Loucy (cell line): ENCODE measurements around the gene TRAFD1.

Experiments used
- H2AFZ ChIP-seq: fragments of 200-600 bp; sonication (generic); 2 replicates; pipeline ENCODE4 v1.6.0; 2016; ENCODE audit warnings: antibody characterized with exemption, mild to moderate bottlenecking, low read length, moderate library complexity
- H3F3A ChIP-seq: fragments of 200-600 bp; 2 replicates; pipeline ENCODE4 v1.6.0; 2016; ENCODE audit warnings: antibody characterized with exemption, low read depth, mild to moderate bottlenecking
- H3K27me3 ChIP-seq: fragments of 200-600 bp; sonication (generic); 2 replicates; pipeline ENCODE4 v1.6.1; 2014; ENCODE audit warnings: low read length, mild to moderate bottlenecking; ENCODE audit not compliant: insufficient read depth, poor library complexity, severe bottlenecking
- H3K36me3 ChIP-seq: fragments of 200-600 bp; sonication (generic); 2 replicates; pipeline ENCODE4 v1.6.1; 2016; ENCODE audit warnings: low read length; ENCODE audit not compliant: insufficient read depth
- H3K4me1 ChIP-seq: fragments of 200-600 bp; sonication (generic); 2 replicates; pipeline ENCODE4 v1.5.1; 2014; ENCODE audit warnings: low read length, mild to moderate bottlenecking; ENCODE audit not compliant: insufficient read depth, poor library complexity, severe bottlenecking
- H3K4me2 ChIP-seq: fragments of 200-600 bp; sonication (generic); 2 replicates; pipeline ENCODE4 v1.6.0; 2014; ENCODE audit warnings: antibody characterized with exemption, low read length, low read depth, mild to moderate bottlenecking; ENCODE audit not compliant: poor library complexity, severe bottlenecking
- H3K4me3 ChIP-seq: fragments of 200-600 bp; sonication (generic); 2 replicates; pipeline ENCODE4 v1.5.1; 2014; ENCODE audit warnings: low read length, mild to moderate bottlenecking, mixed read lengths; ENCODE audit not compliant: poor library complexity, severe bottlenecking
- H3K79me2 ChIP-seq: fragments of 200-600 bp; sonication (generic); 2 replicates; pipeline ENCODE4 v1.6.1; 2014; ENCODE audit warnings: low read length; ENCODE audit not compliant: insufficient read depth
- H3K9ac ChIP-seq: fragments of 200-600 bp; sonication (generic); 2 replicates; pipeline ENCODE4 v1.6.0; 2014; ENCODE audit warnings: mild to moderate bottlenecking, low read depth, low read length, moderate library complexity; ENCODE audit not compliant: poor library complexity, severe bottlenecking
- H3K9me2 ChIP-seq: fragments of 200-600 bp; sonication (generic); replicated peaks from 2 replicates; pipeline ENCODE4 v1.6.1; 2016; ENCODE audit warnings: low read depth, low read length, mixed read lengths
- H3K9me3 ChIP-seq: fragments of 200-600 bp; sonication (generic); 2 replicates; pipeline ENCODE4 v1.6.1; 2014; ENCODE audit warnings: mild to moderate bottlenecking, antibody characterized with exemption, low read length, low read depth; ENCODE audit not compliant: insufficient read depth
- H4K20me1 ChIP-seq: fragments of 200-600 bp; sonication (generic); 2 replicates; pipeline ENCODE4 v1.6.0; 2014; ENCODE audit warnings: antibody characterized with exemption, low read length, mild to moderate bottlenecking; ENCODE audit not compliant: insufficient read depth, poor library complexity, severe bottlenecking
- EZH2phosphoT487 ChIP-seq: fragments of 200-600 bp; IDR thresholded peaks from 2 replicates; pipeline ENCODE4 v1.6.1; 2018; ENCODE audit warnings: antibody characterized with exemption, mild to moderate bottlenecking, moderate library complexity, borderline replicate concordance
- TF ChIP-seq, protein P1 (sequence below): fragments of 200-600 bp; sonication (generic); conservative IDR thresholded peaks from 2 replicates; pipeline ENCODE4 v1.5.1; 2014; ENCODE audit warnings: mild to moderate bottlenecking, antibody characterized with exemption, low read length

Gene TRAFD1

DNA sequence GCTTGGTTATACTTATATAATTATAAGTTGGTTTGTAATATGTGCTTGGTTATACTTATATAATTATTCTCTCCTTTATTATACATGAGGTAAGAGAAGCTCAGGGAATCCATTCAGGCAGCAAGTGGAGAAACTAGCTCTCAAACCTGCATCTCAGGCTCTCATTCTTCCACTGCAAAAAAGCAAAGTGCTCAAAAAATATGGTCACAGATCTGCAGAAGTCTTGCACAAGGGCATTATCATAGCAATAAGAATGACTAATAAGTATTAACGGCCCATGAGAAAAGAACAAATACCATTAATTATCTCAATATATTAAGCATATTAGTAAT lies 476 bp upstream of the TRAFD1 start:
- H2AFZ ChIP-seq, result no peak overlapping the region
- H3F3A ChIP-seq, result no peaks in the 10 kb centered on the region
- no peak overlapping the region for H3K9ac ChIP-seq
- H3K27me3 ChIP-seq, result no peaks in the 10 kb centered on the region
- H4K20me1 ChIP-seq, result peaks cover 14% of the 10 kb centered on the region
- H3K36me3 ChIP-seq, result no peaks in the 10 kb centered on the region
- H3K9me3 ChIP-seq, result no peaks in the 10 kb centered on the region
- H3K4me1 ChIP-seq, result peaks cover 29% of the 10 kb centered on the region
- peak overlapping the region; percentile 85 for H3K4me2 ChIP-seq
- H3K4me3 ChIP-seq, result peak overlapping the region; percentile 84
- TF ChIP-seq EZH2phosphoT487, result no peak
- TF ChIP-seq, protein P1, sequence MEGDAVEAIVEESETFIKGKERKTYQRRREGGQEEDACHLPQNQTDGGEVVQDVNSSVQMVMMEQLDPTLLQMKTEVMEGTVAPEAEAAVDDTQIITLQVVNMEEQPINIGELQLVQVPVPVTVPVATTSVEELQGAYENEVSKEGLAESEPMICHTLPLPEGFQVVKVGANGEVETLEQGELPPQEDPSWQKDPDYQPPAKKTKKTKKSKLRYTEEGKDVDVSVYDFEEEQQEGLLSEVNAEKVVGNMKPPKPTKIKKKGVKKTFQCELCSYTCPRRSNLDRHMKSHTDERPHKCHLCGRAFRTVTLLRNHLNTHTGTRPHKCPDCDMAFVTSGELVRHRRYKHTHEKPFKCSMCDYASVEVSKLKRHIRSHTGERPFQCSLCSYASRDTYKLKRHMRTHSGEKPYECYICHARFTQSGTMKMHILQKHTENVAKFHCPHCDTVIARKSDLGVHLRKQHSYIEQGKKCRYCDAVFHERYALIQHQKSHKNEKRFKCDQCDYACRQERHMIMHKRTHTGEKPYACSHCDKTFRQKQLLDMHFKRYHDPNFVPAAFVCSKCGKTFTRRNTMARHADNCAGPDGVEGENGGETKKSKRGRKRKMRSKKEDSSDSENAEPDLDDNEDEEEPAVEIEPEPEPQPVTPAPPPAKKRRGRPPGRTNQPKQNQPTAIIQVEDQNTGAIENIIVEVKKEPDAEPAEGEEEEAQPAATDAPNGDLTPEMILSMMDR, result no peak
- H3K9me2 ChIP-seq, result no peaks in the 10 kb centered on the region
- peaks cover 17% of the 10 kb centered on the region; the same call in 1 of the 2 replicates for H3K79me2 ChIP-seq

DNA sequence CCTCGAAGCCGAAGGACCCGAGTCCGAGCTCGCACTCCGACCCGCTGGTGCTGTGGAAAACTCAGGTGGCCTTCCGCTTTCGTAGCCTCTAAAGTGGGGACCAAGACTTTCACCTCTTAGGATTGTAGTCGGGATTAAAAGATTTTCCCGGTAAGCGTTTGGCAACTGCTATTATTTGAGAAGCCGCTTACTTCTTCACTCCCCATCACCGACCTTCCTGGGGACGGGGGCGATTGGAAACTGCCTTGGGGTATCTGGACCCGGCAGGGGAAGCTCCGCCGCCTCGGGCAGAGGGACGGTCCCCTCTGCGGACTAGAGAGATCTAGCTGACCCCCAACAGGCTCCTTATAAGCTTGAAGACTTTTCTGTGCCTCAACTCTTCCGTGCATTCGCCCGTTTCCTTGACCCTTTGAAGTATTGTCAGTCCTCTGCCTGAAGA lies 659 bp downstream of the TRAFD1 start:
- H3K4me2 ChIP-seq, result peak overlapping the region; percentile 85
- no peaks in the 10 kb centered on the region for H3K36me3 ChIP-seq
- H3K27me3 ChIP-seq, result no peaks in the 10 kb centered on the region
- no peak for TF ChIP-seq EZH2phosphoT487
- TF ChIP-seq, protein P1, result no peak
- H3F3A ChIP-seq, result peaks cover 5% of the 10 kb centered on the region; the same call in 1 of the 2 replicates
- no peaks in the 10 kb centered on the region for H3K9me2 ChIP-seq
- H3K9ac ChIP-seq, result peak overlapping the region; percentile 84
- peaks cover 17% of the 10 kb centered on the region; the same call in 1 of the 2 replicates for H3K79me2 ChIP-seq
- no peaks in the 10 kb centered on the region for H3K9me3 ChIP-seq
- peak overlapping the region; percentile 78 for H2AFZ ChIP-seq
- H4K20me1 ChIP-seq, result peaks cover 16% of the 10 kb centered on the region
- H3K4me1 ChIP-seq, result peaks cover 33% of the 10 kb centered on the region
- peak overlapping the region; percentile 84 for H3K4me3 ChIP-seq

DNA sequence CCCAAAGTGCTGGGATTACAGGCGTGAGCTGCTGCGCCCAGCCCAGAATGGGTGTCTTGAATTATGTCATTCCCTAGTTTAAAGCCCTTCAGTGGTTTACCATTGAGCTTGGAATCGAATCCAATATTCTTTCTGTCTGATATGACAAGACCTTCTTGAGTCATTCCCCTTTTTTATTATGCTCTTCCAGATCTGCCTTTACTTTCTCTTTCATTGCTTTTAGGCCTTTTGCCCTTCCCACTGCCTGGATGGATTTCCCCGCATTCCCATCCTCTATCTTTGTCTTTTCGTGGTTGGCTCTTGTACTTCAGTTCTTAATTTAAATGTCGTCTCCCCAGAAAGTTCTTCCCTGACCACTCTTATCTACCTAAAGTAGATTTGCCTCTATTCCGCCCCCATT lies 1.6 kb downstream of the TRAFD1 start:
- peaks cover 24% of the 10 kb centered on the region for H4K20me1 ChIP-seq
- H3K4me1 ChIP-seq, result peaks cover 42% of the 10 kb centered on the region
- no peaks in the 10 kb centered on the region for H3K27me3 ChIP-seq
- H3K36me3 ChIP-seq, result no peaks in the 10 kb centered on the region
- H3K9ac ChIP-seq, result peak overlapping the region; percentile 3
- no peaks in the 10 kb centered on the region for H3K9me2 ChIP-seq
- peak overlapping the region; percentile 85 for H3K4me2 ChIP-seq
- H3K79me2 ChIP-seq, result peaks cover 17% of the 10 kb centered on the region; the same call in 1 of the 2 replicates
- peaks cover 9% of the 10 kb centered on the region; the same call in 1 of the 2 replicates for H3F3A ChIP-seq
- TF ChIP-seq EZH2phosphoT487, result no peak
- TF ChIP-seq, protein P1, result no peak
- H3K4me3 ChIP-seq, result peak overlapping the region; percentile 9
- H3K9me3 ChIP-seq, result no peaks in the 10 kb centered on the region
- H2AFZ ChIP-seq, result no peak overlapping the region
